HL-60 (cell line): ENCODE measurements around the gene CAMKMT.

Experiments used
- CTCF ChIP-seq: IDR thresholded peaks from one replicate; pipeline ENCODE4 v1.5.1; 2011; ENCODE audit warnings: low read length, control low read depth, inconsistent platforms; ENCODE audit not compliant: insufficient read depth
- POLR2AphosphoS5 ChIP-seq: IDR thresholded peaks from 2 replicates; pipeline ENCODE4 v1.6.1; 2012; ENCODE audit warnings: low read depth
- REST ChIP-seq: IDR thresholded peaks from 2 replicates; pipeline ENCODE4 v1.6.1; 2012; ENCODE audit warnings: low read depth; ENCODE audit not compliant: insufficient replicate concordance
- SPI1 ChIP-seq: IDR thresholded peaks from 2 replicates; pipeline ENCODE4 v1.6.1; 2012; ENCODE audit warnings: low read depth, mild to moderate bottlenecking, borderline replicate concordance

GRCh38 chr2:44487052-44487451, 125.3 kb downstream of the CAMKMT start:
- TF ChIP-seq CTCF (no peak), POLR2AphosphoS5 (no peak), SPI1 (no peak), REST (no peak)
